H9 (cell line): ENCODE results near the gene PELI2. TPM values are rescaled to one million over a fixed set of nuclear protein-coding genes. Genes with fewer than 3 reads are reported as not detected.

ENCODE experiments used
- DNase-seq: peaks from one replicate; pipeline ENCODE4 v3.0.0-alpha.2; 2017
- H2AFZ ChIP-seq: one replicate; pipeline ENCODE4 v1.6.1; 2013; ENCODE audit warnings: mild to moderate bottlenecking, low read length, control low read depth, moderate library complexity
- H2AK5ac ChIP-seq: 2 replicates; pipeline ENCODE4 v1.6.1; 2013; ENCODE audit warnings: low read length, control low read depth, mixed read lengths; ENCODE audit not compliant: insufficient read length
- H2BK120ac ChIP-seq: one replicate; pipeline ENCODE4 v1.6.1; 2013; ENCODE audit warnings: low read depth, mild to moderate bottlenecking, low read length, control low read depth, inconsistent platforms; ENCODE audit not compliant: poor library complexity, severe bottlenecking
- H2BK12ac ChIP-seq: 2 replicates; pipeline ENCODE4 v1.6.1; 2013; ENCODE audit warnings: low read length, control low read depth, mixed read lengths, low read depth; ENCODE audit not compliant: insufficient read length
- H2BK15ac ChIP-seq: 2 replicates; pipeline ENCODE4 v1.6.1; 2013; ENCODE audit warnings: low read depth, low read length, control low read depth
- H2BK20ac ChIP-seq: one replicate; pipeline ENCODE4 v1.6.1; 2013; ENCODE audit warnings: low read depth, mild to moderate bottlenecking, low read length, control low read depth, inconsistent platforms; ENCODE audit not compliant: poor library complexity, severe bottlenecking
- H2BK5ac ChIP-seq: 2 replicates; pipeline ENCODE4 v1.6.1; 2013; ENCODE audit warnings: low read length, control low read depth, mixed read lengths; ENCODE audit not compliant: insufficient read length
- H3K14ac ChIP-seq: 2 replicates; pipeline ENCODE4 v1.6.1; 2013; ENCODE audit warnings: low read length, control low read depth; ENCODE audit not compliant: insufficient read depth
- H3K18ac ChIP-seq: 2 replicates; pipeline ENCODE4 v1.6.1; 2013; ENCODE audit warnings: low read depth, mild to moderate bottlenecking, mixed read lengths, low read length, control low read depth; ENCODE audit not compliant: insufficient read length
- H3K23ac ChIP-seq: 2 replicates; pipeline ENCODE4 v1.6.1; 2013; ENCODE audit warnings: low read length, control low read depth, mixed read lengths, low read depth; ENCODE audit not compliant: insufficient read length
- H3K23me2 ChIP-seq: 2 replicates; pipeline ENCODE4 v1.6.1; 2013; ENCODE audit warnings: low read depth, mild to moderate bottlenecking, mixed read lengths, low read length, control low read depth; ENCODE audit not compliant: insufficient read length, poor library complexity, severe bottlenecking
- H3K27ac ChIP-seq: 2 replicates; pipeline ENCODE4 v1.5.1; 2013; ENCODE audit warnings: low read length, control low read depth, mixed read lengths, low read depth; ENCODE audit not compliant: insufficient read length
- H3K27me3 ChIP-seq: 2 replicates; pipeline ENCODE4 v1.6.1; 2013; ENCODE audit warnings: low read length, control low read depth, inconsistent platforms; ENCODE audit not compliant: insufficient read depth
- H3K4ac ChIP-seq: 2 replicates; pipeline ENCODE4 v1.6.1; 2013; ENCODE audit warnings: low read depth, mild to moderate bottlenecking, control low read depth, inconsistent platforms, low read length, moderate library complexity
- H3K4me1 ChIP-seq: 2 replicates; pipeline ENCODE4 v1.6.1; 2013; ENCODE audit warnings: low read length, control low read depth, inconsistent platforms; ENCODE audit not compliant: insufficient read depth
- H3K4me2 ChIP-seq: 2 replicates; pipeline ENCODE4 v1.6.1; 2013; ENCODE audit warnings: low read length, control low read depth, mixed read lengths; ENCODE audit not compliant: insufficient read length, insufficient read depth
- H3K56ac ChIP-seq: 2 replicates; pipeline ENCODE4 v1.6.1; 2013; ENCODE audit warnings: low read depth, mild to moderate bottlenecking, mixed read lengths, low read length, control low read depth; ENCODE audit not compliant: insufficient read length
- H3K79me1 ChIP-seq: 2 replicates; pipeline ENCODE4 v1.6.1; 2013; ENCODE audit warnings: low read depth, mild to moderate bottlenecking, moderate library complexity, low read length, control low read depth, inconsistent platforms; ENCODE audit not compliant: insufficient read depth, poor library complexity, severe bottlenecking
- H3K79me2 ChIP-seq: 2 replicates; pipeline ENCODE4 v1.6.1; 2013; ENCODE audit warnings: low read length, control low read depth, inconsistent platforms; ENCODE audit not compliant: insufficient read depth
- H3K9ac ChIP-seq: 2 replicates; pipeline ENCODE4 v1.6.1; 2013; ENCODE audit warnings: low read length, control low read depth, mixed read lengths; ENCODE audit not compliant: insufficient read length; ENCODE audit errors: extremely low read depth
- H3K9me3 ChIP-seq: one replicate; pipeline ENCODE4 v1.6.1; 2013; ENCODE audit warnings: low read depth, low read length, inconsistent platforms; ENCODE audit not compliant: control insufficient read depth
- H3T11ph ChIP-seq: one replicate; pipeline ENCODE4 v1.6.1; 2013; ENCODE audit warnings: mild to moderate bottlenecking, low read length, control low read depth, inconsistent platforms
- H4K20me1 ChIP-seq: one replicate; pipeline ENCODE4 v1.6.1; 2013; ENCODE audit not compliant: control insufficient read depth, insufficient read length, insufficient read depth
- H4K5ac ChIP-seq: 2 replicates; pipeline ENCODE4 v1.6.1; 2013; ENCODE audit warnings: low read depth, mild to moderate bottlenecking, mixed read lengths, low read length, control low read depth; ENCODE audit not compliant: insufficient read length
- H4K8ac ChIP-seq: replicated peaks from 2 replicates; pipeline ENCODE4 v1.6.1; 2013; ENCODE audit warnings: low read length, control low read depth, mixed read lengths, low read depth; ENCODE audit not compliant: insufficient read length
- H4K91ac ChIP-seq: 2 replicates; pipeline ENCODE4 v1.6.1; 2013; ENCODE audit warnings: low read depth, mild to moderate bottlenecking, moderate library complexity, mixed read lengths, low read length, control low read depth; ENCODE audit not compliant: insufficient read length
- H3K27ac Mint-ChIP-seq, 3 experiments: 2 replicates in 2 of 3; 3 replicates in 1 of 3; pipeline ENCODE4 v1.8.0; 2020 to 2021; ENCODE audit warnings: mixed read lengths in 3 of 3, mild to moderate bottlenecking in 1 of 3, moderate library complexity in 1 of 3
- H3K27me3 Mint-ChIP-seq: 2 replicates; pipeline ENCODE4 v1.8.0; 2021; ENCODE audit warnings: low read depth, mild to moderate bottlenecking, moderate library complexity, mixed read lengths
- H3K36me3 Mint-ChIP-seq, 3 experiments: 2 replicates in 2 of 3; 3 replicates in 1 of 3; pipeline ENCODE4 v1.8.0; 2020 to 2021; ENCODE audit warnings: low read depth in 3 of 3, mixed read lengths in 3 of 3; ENCODE audit not compliant: insufficient read depth in 1 of 3
- H3K4me1 Mint-ChIP-seq, 2 experiments: 2 replicates each; pipeline ENCODE4 v1.8.0; 2020; ENCODE audit warnings: mixed read lengths in 2 of 2
- H3K4me3 Mint-ChIP-seq, 2 experiments: 2 replicates in 1 of 2; 3 replicates in 1 of 2; pipeline ENCODE4 v1.8.0; 2020 to 2021; ENCODE audit warnings: mild to moderate bottlenecking in 2 of 2, mixed read lengths in 2 of 2, moderate library complexity in 1 of 2
- H3K9me3 Mint-ChIP-seq, 2 experiments: 2 replicates in 1 of 2; 3 replicates in 1 of 2; pipeline ENCODE4 v1.8.0; 2020; ENCODE audit warnings: mild to moderate bottlenecking in 2 of 2, mixed read lengths in 2 of 2, moderate library complexity in 1 of 2
- CTCF ChIP-seq: fragments of 200-600 bp; sonication (generic); conservative IDR thresholded peaks from 3 replicates; pipeline ENCODE4 v1.8.0; 2021; ENCODE audit warnings: antibody characterized with exemption, mild to moderate bottlenecking
- WGBS: extraction: QIAGEN DNeasy Blood & Tissue Kit; methylation state at CpG from one replicate; pipeline ENCODE4 v1.1.7; 2013; ENCODE audit warnings: missing lambda C conversion rate, low lambda C conversion rate, mixed read lengths; ENCODE audit not compliant: insufficient read length; ENCODE audit errors: extremely low coverage; 5-methylcytosine and 5-hydroxymethylcytosine counted together
- total RNA-seq: library from RNA; stranded (reverse); gene quantifications from 2 replicates; pipeline ENCODE4 v1.2.1, GENCODE V29; 2021

The PELI2 gene
- total RNA-seq, 1 experiment from 2014 or later, result 18.0 TPM

GRCh38 chr14:56129933-56130332 is 11.7 kb downstream of the PELI2 start:
- DNase-seq, result no peak

More at GRCh38 chr14:56129933-56130332, 11.7 kb downstream of the PELI2 start:
- H3K4me1 ChIP-seq, result peaks cover 2% of the 10 kb centered on the region; the same call in 1 of the 2 replicates
- H3K4ac ChIP-seq, result no peak overlapping the region
- no peak overlapping the region for H3K4me2 ChIP-seq
- H3T11ph ChIP-seq, result no peak overlapping the region
- H3K27ac ChIP-seq, result no peak overlapping the region
- no peak overlapping the region for H3K9ac ChIP-seq
- no peaks in the 10 kb centered on the region for H3K23me2 ChIP-seq
- Mint-ChIP-seq H3K4me1 (peaks cover 59 to 69% of the 10 kb centered on the region in 2 experiments), H3K27me3 (no peaks in the 10 kb centered on the region; the same call in 1 of the 2 replicates), H3K36me3 (no peaks in the 10 kb centered on the region; a peak in 1 of 7 replicates), H3K9me3 (no peaks in the 10 kb centered on the region), H3K27ac (no peak overlapping the region), H3K4me3 (peak overlapping the region in 1 of 2 experiments; percentile 3; a peak in 2 of 5 replicates)
- no peaks in the 10 kb centered on the region for H3K27me3 ChIP-seq
- no peak overlapping the region for H3K56ac ChIP-seq
- no peak overlapping the region for H2BK5ac ChIP-seq
- H3K14ac ChIP-seq, result no peak overlapping the region
- no peaks in the 10 kb centered on the region for H3K9me3 ChIP-seq
- H4K91ac ChIP-seq, result no peak overlapping the region
- H2BK15ac ChIP-seq, result no peak overlapping the region
- H4K8ac ChIP-seq, result no peak overlapping the region
- no peaks in the 10 kb centered on the region for H4K20me1 ChIP-seq
- no peak overlapping the region for H2AK5ac ChIP-seq
- no peaks in the 10 kb centered on the region for H3K79me1 ChIP-seq
- H2BK12ac ChIP-seq, result no peak overlapping the region
- no peak overlapping the region for H2BK120ac ChIP-seq
- no peak overlapping the region for H4K5ac ChIP-seq
- no peak overlapping the region for H2BK20ac ChIP-seq
- H2AFZ ChIP-seq, result no peak overlapping the region
- no peaks in the 10 kb centered on the region; the same call in 1 of the 2 replicates for H3K79me2 ChIP-seq
- no peak for TF ChIP-seq CTCF
- WGBS, result no CpG with 5 or more reads among the region's 4 CpGs
- H3K18ac ChIP-seq, result no peak overlapping the region
- H3K23ac ChIP-seq, result no peak overlapping the region
